GM23338 (cell line): Measurements from ENCODE around the gene AP3S1. TPM values are rescaled to one million over a fixed set of nuclear protein-coding genes. Genes with fewer than 3 reads are reported as not detected.

ENCODE experiments used
- ATAC-seq: fragments of 200-7000 bp; cut with Tn5 transposase; 3 replicates; pipeline ENCODE4 v1.9.1; 2020
- DNase-seq: peaks from one replicate; pipeline ENCODE4 v3.0.0-alpha.2; 2015; ENCODE audit warnings: low spot score
- H2AFZ ChIP-seq: fragments of 200-600 bp; sonication (generic); 2 replicates; pipeline ENCODE4 v1.8.0; 2016; ENCODE audit warnings: antibody characterized with exemption, mild to moderate bottlenecking, moderate library complexity
- H3F3A ChIP-seq: fragments of 200-600 bp; sonication (generic); replicated peaks from 2 replicates; pipeline ENCODE4 v1.8.0; 2017; ENCODE audit warnings: antibody characterized with exemption, mixed run types, low read depth
- H3K27ac ChIP-seq: fragments of 200-600 bp; sonication (generic); 2 replicates; pipeline ENCODE4 v1.6.1; 2016; ENCODE audit warnings: low read depth
- H3K27me3 ChIP-seq: fragments of 200-600 bp; sonication (generic); 2 replicates; pipeline ENCODE4 v1.8.0; 2016; ENCODE audit warnings: mild to moderate bottlenecking, mixed run types, moderate library complexity; ENCODE audit not compliant: insufficient read depth
- H3K36me3 ChIP-seq: fragments of 200-600 bp; sonication (generic); 2 replicates; pipeline ENCODE4 v1.8.0; 2016; ENCODE audit warnings: mild to moderate bottlenecking; ENCODE audit not compliant: insufficient read depth
- H3K4me1 ChIP-seq: fragments of 200-600 bp; sonication (generic); 2 replicates; pipeline ENCODE4 v1.8.0; 2016; ENCODE audit warnings: mild to moderate bottlenecking, moderate library complexity; ENCODE audit not compliant: insufficient read depth
- H3K4me2 ChIP-seq: fragments of 200-600 bp; sonication (generic); 2 replicates; pipeline ENCODE4 v1.7.1; 2017; ENCODE audit warnings: mixed run types
- H3K4me3 ChIP-seq: fragments of 200-600 bp; sonication (generic); 2 replicates; pipeline ENCODE4 v1.6.1; 2016; ENCODE audit warnings: mixed run types
- H3K79me2 ChIP-seq: fragments of 200-600 bp; sonication (generic); replicated peaks from 2 replicates; pipeline ENCODE4 v1.8.0; 2017; ENCODE audit warnings: mild to moderate bottlenecking; ENCODE audit not compliant: insufficient read depth
- H3K9me2 ChIP-seq: fragments of 200-600 bp; sonication (generic); 2 replicates; pipeline ENCODE4 v1.8.0; 2017; ENCODE audit not compliant: insufficient read depth
- H4K20me1 ChIP-seq: fragments of 200-600 bp; sonication (generic); replicated peaks from 2 replicates; pipeline ENCODE4 v1.8.0; 2017; ENCODE audit warnings: mild to moderate bottlenecking; ENCODE audit not compliant: insufficient read depth
- H3K27ac Mint-ChIP-seq: 2 replicates; pipeline ENCODE4 v1.8.0; 2020; ENCODE audit warnings: inconsistent platforms, mild to moderate bottlenecking, moderate library complexity, mixed read lengths
- H3K27me3 Mint-ChIP-seq: 3 replicates; pipeline ENCODE4 v1.8.0; 2022; ENCODE audit warnings: low read depth, mild to moderate bottlenecking, moderate library complexity, mixed read lengths, inconsistent platforms; ENCODE audit not compliant: insufficient read depth, poor library complexity
- H3K36me3 Mint-ChIP-seq: 3 replicates; pipeline ENCODE4 v1.8.0; 2021; ENCODE audit warnings: low read depth, mild to moderate bottlenecking, inconsistent platforms, moderate library complexity, mixed read lengths
- H3K4me1 Mint-ChIP-seq: 3 replicates; pipeline ENCODE4 v1.8.0; 2020; ENCODE audit warnings: mild to moderate bottlenecking, inconsistent platforms, mixed read lengths
- H3K4me3 Mint-ChIP-seq: 3 replicates; pipeline ENCODE4 v1.8.0; 2021; ENCODE audit warnings: moderate library complexity, mild to moderate bottlenecking, inconsistent platforms, mixed read lengths
- H3K9me3 Mint-ChIP-seq: 3 replicates; pipeline ENCODE4 v1.8.0; 2020; ENCODE audit warnings: moderate library complexity, mild to moderate bottlenecking, inconsistent platforms, mixed read lengths
- EZH2phosphoT487 ChIP-seq: fragments of 200-600 bp; sonication (generic); IDR thresholded peaks from one replicate; pipeline ENCODE4 v1.8.1; 2018; ENCODE audit warnings: antibody characterized with exemption; ENCODE audit not compliant: unreplicated experiment
- JUNB ChIP-seq: IDR thresholded peaks from one replicate; pipeline ENCODE4 v1.6.1; 2016; ENCODE audit warnings: antibody characterized with exemption; ENCODE audit not compliant: unreplicated experiment
- NANOG ChIP-seq: IDR thresholded peaks from 2 replicates; pipeline ENCODE4 v1.6.1; 2016; ENCODE audit warnings: antibody characterized with exemption, borderline replicate concordance
- POLR2AphosphoS5 ChIP-seq: IDR thresholded peaks from 2 replicates; pipeline ENCODE4 v1.6.1; 2016; ENCODE audit warnings: antibody characterized with exemption, low read depth
- REST ChIP-seq: IDR thresholded peaks from one replicate; pipeline ENCODE4 v1.6.1; 2018; ENCODE audit warnings: antibody characterized with exemption; ENCODE audit not compliant: unreplicated experiment
- ZNF114 ChIP-seq: fragments of 250-450 bp; sonication (Bioruptor Pico); IDR thresholded peaks from 2 replicates; pipeline ENCODE4 v1.5.0; 2020; ENCODE audit warnings: mild to moderate bottlenecking, moderate library complexity
- ZNF331 ChIP-seq: fragments of 250-450 bp; sonication (Bioruptor Pico); IDR thresholded peaks from 2 replicates; pipeline ENCODE4 v1.5.0; 2020; ENCODE audit warnings: low read depth, mild to moderate bottlenecking, moderate library complexity
- polyA plus RNA-seq: library from polyadenylated mRNA; unstranded; fragments of >200 nt; fragmentation: Nextera tagmentation; extraction: Ambion mirVana; gene quantifications from 2 replicates; pipeline ENCODE4 v1.2.1, GENCODE V29; 2016
- total RNA-seq: library from RNA; depleted of rRNA; stranded (reverse); fragments of >200 nt; shearing (Covaris generic); gene quantifications from 2 replicates; pipeline ENCODE4 v1.2.3, GENCODE V29; 2014
- TF ChIP-seq, protein P1 (sequence below): fragments of 250-450 bp; sonication (Bioruptor Pico); IDR thresholded peaks from 2 replicates; pipeline ENCODE4 v1.5.0; 2020; ENCODE audit warnings: mild to moderate bottlenecking, moderate library complexity

The AP3S1 gene
- total and polyA plus RNA-seq, 2 experiments from 2014 or later, result 143 to 232 TPM

DNA sequence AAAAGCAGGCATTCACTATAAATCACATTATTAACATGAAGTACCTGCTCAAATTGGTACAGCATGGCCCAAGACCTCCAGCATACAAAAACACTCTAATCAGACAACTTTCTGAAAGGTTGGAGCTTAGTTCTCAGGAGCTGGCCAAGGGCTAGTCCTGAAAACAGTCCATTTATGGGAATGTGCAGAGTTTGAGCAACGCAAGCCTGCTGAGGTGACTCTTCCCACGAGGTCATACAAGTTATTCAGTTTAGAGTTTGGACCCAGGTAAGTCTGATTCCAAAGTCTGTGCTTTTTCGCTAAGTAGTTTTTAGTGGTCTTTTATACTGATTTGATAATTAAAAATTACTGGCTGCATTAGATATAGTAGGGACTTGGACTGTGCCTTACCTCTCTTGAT is 52.6 kb downstream of the AP3S1 start:
- TF ChIP-seq NANOG (no peak), ZNF331 (CRISPR knock-in tag) (no peak)
- Histone ChIP-seq H3K27ac (no peak overlapping the region), H2AFZ (no peak overlapping the region), H3K9me2 (no peaks in the 10 kb centered on the region), H3K36me3 (no peaks in the 10 kb centered on the region; the same call in 1 of the 2 replicates), H3F3A (no peaks in the 10 kb centered on the region), H3K27me3 (no peaks in the 10 kb centered on the region), H3K4me3 (no peak overlapping the region), H3K79me2 (no peaks in the 10 kb centered on the region), H3K4me1 (no peaks in the 10 kb centered on the region), H4K20me1 (no peaks in the 10 kb centered on the region), H3K4me2 (no peak overlapping the region)
- no peaks in the 10 kb centered on the region for H3K27me3 Mint-ChIP-seq
- DNase-seq, result no peak
- H3K4me3 Mint-ChIP-seq, result no peak overlapping the region
- no peaks in the 10 kb centered on the region for H3K4me1 Mint-ChIP-seq
- H3K27ac Mint-ChIP-seq, result no peak overlapping the region
- H3K9me3 Mint-ChIP-seq, result no peaks in the 10 kb centered on the region
- H3K36me3 Mint-ChIP-seq, result no peaks in the 10 kb centered on the region
- ATAC-seq, result no peak

GRCh38 chr5:115895821-115896220 is 54.1 kb downstream of the AP3S1 start:
- H3K4me2 ChIP-seq, result no peak overlapping the region
- no peaks in the 10 kb centered on the region for H3F3A ChIP-seq
- H3K4me1 ChIP-seq, result no peaks in the 10 kb centered on the region

More at GRCh38 chr5:115895821-115896220, 54.1 kb downstream of the AP3S1 start:
- Histone ChIP-seq H3K79me2 (no peaks in the 10 kb centered on the region), H3K4me3 (no peak overlapping the region), H2AFZ (no peak overlapping the region), H3K27me3 (no peaks in the 10 kb centered on the region), H3K27ac (no peak overlapping the region), H4K20me1 (no peaks in the 10 kb centered on the region), H3K36me3 (no peaks in the 10 kb centered on the region; the same call in 1 of the 2 replicates), H3K9me2 (no peaks in the 10 kb centered on the region)
- H3K36me3 Mint-ChIP-seq, result no peaks in the 10 kb centered on the region
- no peaks in the 10 kb centered on the region for H3K9me3 Mint-ChIP-seq
- no peak overlapping the region; the same call in 1 of the 2 replicates for H3K27ac Mint-ChIP-seq
- no peaks in the 10 kb centered on the region for H3K27me3 Mint-ChIP-seq
- ATAC-seq (no peak), DNase-seq (no peak)
- H3K4me1 Mint-ChIP-seq, result no peaks in the 10 kb centered on the region
- TF ChIP-seq REST, result no peak
- TF ChIP-seq EZH2phosphoT487, result no peak
- TF ChIP-seq JUNB, result no peak
- TF ChIP-seq ZNF114, result no peak
- no peak for TF ChIP-seq POLR2AphosphoS5
- TF ChIP-seq NANOG, result no peak
- TF ChIP-seq, protein P1, sequence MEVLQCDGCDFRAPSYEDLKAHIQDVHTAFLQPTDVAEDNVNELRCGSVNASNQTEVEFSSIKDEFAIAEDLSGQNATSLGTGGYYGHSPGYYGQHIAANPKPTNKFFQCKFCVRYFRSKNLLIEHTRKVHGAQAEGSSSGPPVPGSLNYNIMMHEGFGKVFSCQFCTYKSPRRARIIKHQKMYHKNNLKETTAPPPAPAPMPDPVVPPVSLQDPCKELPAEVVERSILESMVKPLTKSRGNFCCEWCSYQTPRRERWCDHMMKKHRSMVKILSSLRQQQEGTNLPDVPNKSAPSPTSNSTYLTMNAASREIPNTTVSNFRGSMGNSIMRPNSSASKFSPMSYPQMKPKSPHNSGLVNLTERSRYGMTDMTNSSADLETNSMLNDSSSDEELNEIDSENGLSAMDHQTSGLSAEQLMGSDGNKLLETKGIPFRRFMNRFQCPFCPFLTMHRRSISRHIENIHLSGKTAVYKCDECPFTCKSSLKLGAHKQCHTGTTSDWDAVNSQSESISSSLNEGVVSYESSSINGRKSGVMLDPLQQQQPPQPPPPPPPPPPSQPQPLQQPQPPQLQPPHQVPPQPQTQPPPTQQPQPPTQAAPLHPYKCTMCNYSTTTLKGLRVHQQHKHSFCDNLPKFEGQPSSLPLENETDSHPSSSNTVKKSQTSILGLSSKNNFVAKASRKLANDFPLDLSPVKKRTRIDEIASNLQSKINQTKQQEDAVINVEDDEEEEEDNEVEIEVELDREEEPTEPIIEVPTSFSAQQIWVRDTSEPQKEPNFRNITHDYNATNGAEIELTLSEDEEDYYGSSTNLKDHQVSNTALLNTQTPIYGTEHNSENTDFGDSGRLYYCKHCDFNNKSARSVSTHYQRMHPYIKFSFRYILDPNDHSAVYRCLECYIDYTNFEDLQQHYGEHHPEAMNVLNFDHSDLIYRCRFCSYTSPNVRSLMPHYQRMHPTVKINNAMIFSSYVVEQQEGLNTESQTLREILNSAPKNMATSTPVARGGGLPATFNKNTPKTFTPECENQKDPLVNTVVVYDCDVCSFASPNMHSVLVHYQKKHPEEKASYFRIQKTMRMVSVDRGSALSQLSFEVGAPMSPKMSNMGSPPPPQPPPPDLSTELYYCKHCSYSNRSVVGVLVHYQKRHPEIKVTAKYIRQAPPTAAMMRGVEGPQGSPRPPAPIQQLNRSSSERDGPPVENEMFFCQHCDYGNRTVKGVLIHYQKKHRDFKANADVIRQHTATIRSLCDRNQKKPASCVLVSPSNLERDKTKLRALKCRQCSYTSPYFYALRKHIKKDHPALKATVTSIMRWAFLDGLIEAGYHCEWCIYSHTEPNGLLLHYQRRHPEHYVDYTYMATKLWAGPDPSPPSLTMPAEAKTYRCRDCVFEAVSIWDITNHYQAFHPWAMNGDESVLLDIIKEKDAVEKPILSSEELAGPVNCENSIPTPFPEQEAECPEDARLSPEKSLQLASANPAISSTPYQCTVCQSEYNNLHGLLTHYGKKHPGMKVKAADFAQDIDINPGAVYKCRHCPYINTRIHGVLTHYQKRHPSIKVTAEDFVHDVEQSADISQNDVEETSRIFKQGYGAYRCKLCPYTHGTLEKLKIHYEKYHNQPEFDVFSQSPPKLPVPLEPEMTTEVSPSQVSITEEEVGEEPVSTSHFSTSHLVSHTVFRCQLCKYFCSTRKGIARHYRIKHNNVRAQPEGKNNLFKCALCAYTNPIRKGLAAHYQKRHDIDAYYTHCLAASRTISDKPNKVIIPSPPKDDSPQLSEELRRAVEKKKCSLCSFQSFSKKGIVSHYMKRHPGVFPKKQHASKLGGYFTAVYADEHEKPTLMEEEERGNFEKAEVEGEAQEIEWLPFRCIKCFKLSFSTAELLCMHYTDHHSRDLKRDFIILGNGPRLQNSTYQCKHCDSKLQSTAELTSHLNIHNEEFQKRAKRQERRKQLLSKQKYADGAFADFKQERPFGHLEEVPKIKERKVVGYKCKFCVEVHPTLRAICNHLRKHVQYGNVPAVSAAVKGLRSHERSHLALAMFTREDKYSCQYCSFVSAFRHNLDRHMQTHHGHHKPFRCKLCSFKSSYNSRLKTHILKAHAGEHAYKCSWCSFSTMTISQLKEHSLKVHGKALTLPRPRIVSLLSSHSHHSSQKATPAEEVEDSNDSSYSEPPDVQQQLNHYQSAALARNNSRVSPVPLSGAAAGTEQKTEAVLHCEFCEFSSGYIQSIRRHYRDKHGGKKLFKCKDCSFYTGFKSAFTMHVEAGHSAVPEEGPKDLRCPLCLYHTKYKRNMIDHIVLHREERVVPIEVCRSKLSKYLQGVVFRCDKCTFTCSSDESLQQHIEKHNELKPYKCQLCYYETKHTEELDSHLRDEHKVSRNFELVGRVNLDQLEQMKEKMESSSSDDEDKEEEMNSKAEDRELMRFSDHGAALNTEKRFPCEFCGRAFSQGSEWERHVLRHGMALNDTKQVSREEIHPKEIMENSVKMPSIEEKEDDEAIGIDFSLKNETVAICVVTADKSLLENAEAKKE (CRISPR knock-in tag), result no peak
- no peak overlapping the region for H3K4me3 Mint-ChIP-seq
